ENCODE measurements around the gene FBXL7.

Gene FBXL7

DNA sequence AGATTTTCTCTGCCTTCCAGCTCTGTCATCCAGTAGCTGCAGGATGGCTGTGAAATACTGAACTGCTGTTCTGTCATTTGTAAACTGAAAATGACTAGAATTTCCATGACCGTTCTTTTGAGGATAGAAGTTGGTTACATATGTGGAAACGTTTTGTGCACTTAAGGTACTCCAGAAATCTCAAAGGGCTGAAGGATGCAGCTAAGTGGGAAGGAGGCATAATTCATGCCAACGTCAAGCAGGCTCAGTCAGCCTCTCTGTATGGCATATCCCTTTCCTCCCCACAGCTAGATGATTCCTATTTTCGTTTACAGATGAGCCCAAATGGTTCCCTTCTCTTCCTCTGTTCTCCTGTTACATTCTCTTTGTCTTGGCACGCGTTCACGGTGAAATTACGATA lies 257.6 kb downstream of the FBXL7 start:
- no peak for DNase-seq (ENCODE audit: low read depth, low spot score)

DNA sequence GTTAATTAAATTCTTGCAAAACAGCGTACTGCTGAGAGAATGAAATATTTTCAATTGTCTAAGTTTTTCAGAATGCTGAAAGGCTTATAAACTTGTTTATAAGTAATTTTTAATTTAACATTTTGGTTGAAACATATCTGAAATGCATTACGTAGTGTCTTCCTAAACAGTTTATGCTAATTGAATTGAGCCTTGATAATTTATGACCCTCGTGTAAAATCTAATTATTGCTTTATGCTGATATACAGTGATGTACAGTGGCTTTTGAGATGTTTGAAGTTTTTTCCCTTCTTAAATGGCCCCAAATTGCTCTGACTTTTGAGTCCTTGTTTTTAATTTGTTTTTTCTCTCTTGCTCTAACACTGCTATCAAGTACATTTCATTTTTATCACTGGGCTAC lies 262.7 kb downstream of the FBXL7 start:
- no peak for DNase-seq (ENCODE audit: low read depth, low spot score)

- DNase-seq (ENCODE audit: low read depth, low spot score): no peak
Observed at GRCh38 chr5:15763754-15764153, 263.8 kb downstream of the FBXL7 start.

DNA sequence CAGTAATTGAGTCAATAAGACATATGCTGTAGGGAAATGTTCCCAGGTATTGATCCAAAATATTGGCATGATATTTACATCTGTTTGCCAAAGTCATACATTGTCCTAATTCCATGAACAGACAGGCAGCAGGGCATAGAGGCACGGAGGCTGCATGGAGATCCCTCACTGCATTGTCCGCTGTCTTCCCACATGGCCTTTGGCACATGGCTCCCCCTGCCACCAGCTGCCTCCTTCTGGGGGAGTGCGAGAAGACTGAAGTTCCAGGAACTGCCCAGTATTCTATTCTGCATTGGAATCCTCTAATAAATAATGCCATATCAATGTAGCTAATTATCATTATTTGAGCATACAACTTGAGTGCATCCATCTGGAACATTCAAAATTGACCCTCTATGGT lies 269.0 kb downstream of the FBXL7 start:
- no peak for DNase-seq (ENCODE audit: low read depth, low spot score)

DNA sequence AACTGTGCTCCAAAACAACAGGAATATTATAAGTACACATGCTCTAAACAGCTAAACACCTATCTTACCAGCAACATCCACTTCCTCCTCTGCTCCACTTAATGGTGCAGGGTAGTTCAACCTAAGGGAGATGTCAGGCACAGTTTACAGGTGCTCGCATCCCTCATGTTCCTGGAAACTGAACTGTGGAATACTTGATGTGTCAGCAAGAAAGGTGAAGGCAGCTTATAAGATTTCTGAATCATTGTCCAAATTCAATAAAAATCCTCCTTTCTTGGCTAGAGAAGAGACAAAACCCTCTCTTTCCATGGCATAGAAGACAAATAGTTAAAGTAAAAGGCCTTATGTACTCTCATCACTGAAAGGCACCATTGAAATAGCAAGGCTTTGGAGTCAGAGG lies 272.2 kb downstream of the FBXL7 start:
- no peak for DNase-seq (ENCODE audit: low read depth, low spot score)

- no peak for DNase-seq (ENCODE audit: low read depth, low spot score)
Observed at GRCh38 chr5:15774632-15775031, 274.7 kb downstream of the FBXL7 start.

- DNase-seq (ENCODE audit: low read depth, low spot score): no peak
Observed at GRCh38 chr5:15776346-15776745, 276.4 kb downstream of the FBXL7 start.

DNA sequence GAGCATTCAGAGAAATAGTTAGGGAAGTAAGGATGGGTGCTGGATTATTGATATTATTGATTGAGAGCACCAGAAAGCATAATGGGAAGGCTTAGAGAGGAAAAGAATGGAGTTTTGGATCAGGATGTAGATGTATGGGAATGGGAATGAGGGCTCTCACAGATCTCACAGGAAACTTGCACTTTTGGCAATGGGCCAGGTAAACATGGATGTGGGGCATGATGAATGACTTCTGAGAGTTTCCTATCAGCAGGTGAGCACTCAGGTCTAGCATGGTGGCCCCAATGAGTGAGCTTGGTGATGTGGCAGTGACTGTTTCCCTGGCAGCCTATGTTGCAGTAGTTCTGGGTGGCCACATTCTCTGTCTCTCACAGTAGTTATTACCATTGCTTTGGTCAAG lies 283.8 kb downstream of the FBXL7 start:
- no peak for DNase-seq (ENCODE audit: low read depth, low spot score)

DNA sequence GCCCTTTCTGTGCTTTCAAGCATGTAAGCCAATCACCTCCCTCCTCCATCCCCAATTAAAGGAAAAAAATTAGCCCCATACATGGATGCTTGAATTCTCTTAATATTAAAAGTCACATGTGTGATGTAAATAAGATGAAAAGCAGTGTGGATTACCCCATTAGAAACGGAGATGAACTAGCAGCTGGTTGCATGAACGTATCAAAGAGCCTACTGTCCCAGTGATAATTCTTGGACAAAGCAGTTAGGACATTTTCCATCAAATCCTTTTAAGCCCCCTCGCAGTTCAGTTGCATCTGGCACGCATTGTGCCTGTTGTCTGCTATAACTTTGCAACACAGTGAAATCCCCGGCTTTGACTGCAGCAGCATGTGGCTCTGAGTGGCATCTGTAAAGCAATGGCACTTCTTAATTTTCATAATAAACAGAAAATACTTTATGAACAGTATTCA lies 285.6 kb downstream of the FBXL7 start:
- DNase-seq (ENCODE audit: low read depth, low spot score): no peak

DNA sequence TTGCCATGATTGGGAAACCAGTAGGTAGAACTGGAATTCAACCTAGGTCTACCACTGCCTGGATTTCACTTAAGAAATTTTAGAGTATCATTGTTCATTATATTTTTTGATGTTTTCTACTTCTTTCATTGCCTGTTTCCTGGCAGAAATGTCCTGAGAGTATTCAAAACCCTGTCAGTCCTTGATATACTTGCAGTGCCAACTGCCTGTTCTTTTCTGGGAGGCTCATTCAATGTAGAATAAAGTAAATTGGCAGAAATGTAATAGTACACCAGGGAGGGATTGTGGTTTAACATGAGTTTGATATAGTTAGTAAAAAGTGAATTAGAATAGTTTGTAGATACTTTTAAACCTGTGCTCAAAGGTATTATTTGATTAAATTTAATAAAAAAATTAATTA lies 286.3 kb downstream of the FBXL7 start:
- DNase-seq (ENCODE audit: low read depth, low spot score): no peak

- DNase-seq (ENCODE audit: low read depth, low spot score): no peak
Observed at GRCh38 chr5:15786884-15787283, 286.9 kb downstream of the FBXL7 start.

- DNase-seq (ENCODE audit: low read depth, low spot score): no peak
Observed at GRCh38 chr5:15787681-15788080, 287.7 kb downstream of the FBXL7 start.

DNA sequence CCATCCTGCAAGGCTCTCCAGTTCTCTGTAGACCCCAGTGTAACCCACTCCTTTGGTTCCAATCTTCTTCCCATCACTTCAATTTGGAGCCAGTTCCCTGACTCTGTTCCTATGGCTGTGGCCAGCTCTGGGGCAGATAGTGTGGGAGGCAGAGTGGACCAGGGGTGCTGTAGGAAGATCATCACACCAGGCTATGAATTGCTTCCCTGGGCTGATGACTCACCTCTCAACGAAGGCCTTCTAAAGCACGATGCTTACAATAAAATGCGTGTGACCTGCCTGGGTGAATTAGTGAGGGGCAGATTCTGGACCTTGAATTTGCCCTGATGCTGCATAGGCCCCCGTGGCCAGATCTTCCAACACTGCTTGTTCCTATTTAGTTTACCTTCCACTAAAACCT lies 289.7 kb downstream of the FBXL7 start:
- no peak for DNase-seq (ENCODE audit: low read depth, low spot score)

GRCh38 chr5:15790446-15791018 lies 290.6 kb downstream of the FBXL7 start:
- DNase-seq (ENCODE audit: low read depth, low spot score): no peak

DNA sequence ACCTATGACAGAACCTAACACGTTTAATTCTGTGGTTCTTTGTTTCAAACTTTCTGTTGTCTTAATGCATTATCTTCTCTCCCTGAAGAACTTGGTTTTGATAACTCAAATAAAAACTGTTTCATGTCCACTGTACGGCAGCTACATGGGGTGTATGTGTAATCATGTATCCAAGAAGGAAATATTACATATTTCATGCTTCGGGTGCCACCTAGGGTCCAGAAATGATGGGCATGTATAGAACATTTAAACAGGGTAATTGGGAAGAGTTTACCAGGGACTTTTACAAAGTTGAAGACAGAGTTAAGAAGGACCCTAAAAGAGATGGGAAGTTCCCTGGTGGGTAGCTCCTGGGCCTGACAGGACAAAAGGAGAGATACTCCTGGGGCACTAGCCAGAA lies 291.3 kb downstream of the FBXL7 start:
- DNase-seq (ENCODE audit: low read depth, low spot score): no peak

DNA sequence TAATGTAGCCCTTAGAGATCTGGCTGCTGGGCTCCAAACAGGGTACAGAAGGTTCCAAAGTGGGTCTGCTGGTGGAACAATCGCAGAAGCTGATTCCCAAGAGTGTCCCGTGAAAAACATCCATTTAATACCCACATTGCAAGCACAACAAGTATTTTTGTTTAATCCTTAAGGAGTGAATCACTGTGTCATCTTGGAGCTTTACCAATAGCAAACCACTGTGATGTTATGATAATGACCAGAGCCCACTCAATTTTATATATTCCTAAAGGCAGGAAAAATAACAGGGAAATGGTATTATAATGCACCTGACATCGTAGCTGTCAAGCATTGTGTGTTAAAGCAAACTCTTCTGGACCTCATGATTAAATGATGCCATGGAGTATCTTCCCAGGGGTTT lies 291.9 kb downstream of the FBXL7 start:
- no peak for DNase-seq (ENCODE audit: low read depth, low spot score)

DNA sequence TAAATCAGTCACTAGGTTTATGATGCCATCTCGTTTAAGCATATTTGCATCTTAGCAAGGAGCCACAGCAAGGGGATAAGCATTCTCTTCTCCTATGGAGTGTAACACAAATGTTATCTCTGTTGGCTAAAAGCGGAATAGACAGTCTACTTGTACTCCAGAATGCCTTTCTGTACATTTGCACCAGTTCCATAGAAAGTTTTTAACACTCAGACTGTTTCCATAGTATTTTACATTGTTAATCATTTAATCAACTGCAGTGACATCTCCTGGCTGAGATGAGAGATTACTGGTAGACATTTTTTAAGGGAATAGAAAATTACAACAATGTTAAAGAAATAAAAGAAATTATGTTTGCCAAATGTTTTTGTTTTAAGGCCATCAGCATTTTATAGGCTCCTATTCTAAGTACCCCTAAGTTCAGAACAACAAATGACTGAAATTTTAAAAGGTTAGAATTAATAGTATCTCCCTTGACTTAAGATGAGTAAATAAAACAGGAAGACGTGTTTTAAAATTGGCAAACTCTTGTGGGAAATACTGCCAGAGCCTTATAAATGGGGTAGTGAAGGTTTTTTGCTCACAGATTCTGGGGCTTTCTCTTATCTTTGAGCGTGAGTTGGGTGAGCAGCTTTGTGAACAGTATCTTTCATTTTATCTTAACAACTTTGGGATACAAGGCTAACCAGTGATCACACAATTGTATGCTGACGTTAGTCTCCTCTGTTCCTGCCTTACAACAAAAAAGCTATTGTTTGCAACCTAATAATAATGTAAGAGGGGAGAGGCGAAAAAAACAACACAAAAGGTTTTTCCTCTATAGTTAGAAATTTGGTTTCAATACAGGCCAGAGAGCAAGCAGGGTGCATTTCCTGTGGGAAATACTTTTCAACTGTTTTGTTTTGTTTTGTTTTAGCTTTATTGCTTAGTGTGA lies 294.3 kb downstream of the FBXL7 start:
- DNase-seq (ENCODE audit: low read depth, low spot score): no peak

GRCh38 chr5:15796096-15796495 lies 296.1 kb downstream of the FBXL7 start:
- no peak for DNase-seq (ENCODE audit: low read depth, low spot score)

- no peak for DNase-seq (ENCODE audit: low read depth, low spot score)
Observed at GRCh38 chr5:15796557-15796956, 296.6 kb downstream of the FBXL7 start.

DNA sequence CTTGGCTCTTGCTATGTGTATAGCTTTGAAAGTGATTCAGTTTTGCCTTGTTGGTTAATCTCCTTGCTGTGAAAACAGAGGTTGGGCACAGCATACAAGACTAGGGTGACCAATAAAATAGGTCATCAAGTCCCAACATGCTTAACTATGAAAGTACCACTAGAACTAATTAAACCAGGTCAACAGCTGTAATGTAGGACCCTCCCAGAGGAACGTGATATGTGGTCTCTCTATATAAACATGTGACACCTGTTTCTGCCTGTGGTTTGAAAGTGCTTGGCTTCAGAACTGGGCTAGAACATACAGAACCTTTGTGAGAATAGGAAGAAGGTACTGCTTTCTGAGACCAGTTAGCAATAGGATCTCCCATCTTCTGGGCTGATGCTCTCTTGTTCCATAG lies 297.1 kb downstream of the FBXL7 start:
- DNase-seq (ENCODE audit: low read depth, low spot score): no peak

- no peak for DNase-seq (ENCODE audit: low read depth, low spot score)
Observed at GRCh38 chr5:15798006-15798405, 298.0 kb downstream of the FBXL7 start.

DNA sequence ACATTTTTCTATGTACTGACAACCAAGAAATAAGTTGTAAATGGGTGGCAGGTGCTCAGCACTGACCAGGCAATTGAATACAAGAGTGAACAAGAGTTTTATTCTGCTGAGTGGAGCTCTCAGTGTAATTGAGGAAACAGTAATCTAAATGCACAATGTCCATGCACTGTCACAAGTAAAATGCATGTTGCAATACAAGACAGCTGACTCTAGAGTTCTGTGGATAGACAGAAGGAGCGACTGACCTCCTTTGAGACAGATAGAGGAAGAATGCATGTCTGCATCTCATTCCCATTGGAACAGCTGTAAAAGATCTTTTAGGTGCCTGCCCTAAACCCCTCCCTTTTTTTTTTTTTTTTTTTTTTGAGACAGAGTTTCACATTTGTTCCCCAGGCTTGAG lies 299.0 kb downstream of the FBXL7 start:
- DNase-seq (ENCODE audit: low read depth, low spot score): no peak

GRCh38 chr5:15799612-15800011 lies 299.6 kb downstream of the FBXL7 start:
- DNase-seq (ENCODE audit: low read depth, low spot score): no peak
